H9 (cell line): Measurements from ENCODE around the gene TIPRL. TPM values are rescaled to one million over a fixed set of nuclear protein-coding genes. Genes with fewer than 3 reads are reported as not detected.

ENCODE experiments used
- DNase-seq: peaks from one replicate; pipeline ENCODE4 v3.0.0-alpha.2; 2017
- H2AFZ ChIP-seq: one replicate; pipeline ENCODE4 v1.6.1; 2013; ENCODE audit warnings: mild to moderate bottlenecking, low read length, control low read depth, moderate library complexity
- H2AK5ac ChIP-seq: 2 replicates; pipeline ENCODE4 v1.6.1; 2013; ENCODE audit warnings: low read length, control low read depth, mixed read lengths; ENCODE audit not compliant: insufficient read length
- H2BK120ac ChIP-seq: one replicate; pipeline ENCODE4 v1.6.1; 2013; ENCODE audit warnings: low read depth, mild to moderate bottlenecking, low read length, control low read depth, inconsistent platforms; ENCODE audit not compliant: poor library complexity, severe bottlenecking
- H2BK12ac ChIP-seq: 2 replicates; pipeline ENCODE4 v1.6.1; 2013; ENCODE audit warnings: low read length, control low read depth, mixed read lengths, low read depth; ENCODE audit not compliant: insufficient read length
- H2BK15ac ChIP-seq: 2 replicates; pipeline ENCODE4 v1.6.1; 2013; ENCODE audit warnings: low read depth, low read length, control low read depth
- H2BK20ac ChIP-seq: one replicate; pipeline ENCODE4 v1.6.1; 2013; ENCODE audit warnings: low read depth, mild to moderate bottlenecking, low read length, control low read depth, inconsistent platforms; ENCODE audit not compliant: poor library complexity, severe bottlenecking
- H2BK5ac ChIP-seq: 2 replicates; pipeline ENCODE4 v1.6.1; 2013; ENCODE audit warnings: low read length, control low read depth, mixed read lengths; ENCODE audit not compliant: insufficient read length
- H3K14ac ChIP-seq: 2 replicates; pipeline ENCODE4 v1.6.1; 2013; ENCODE audit warnings: low read length, control low read depth; ENCODE audit not compliant: insufficient read depth
- H3K18ac ChIP-seq: 2 replicates; pipeline ENCODE4 v1.6.1; 2013; ENCODE audit warnings: low read depth, mild to moderate bottlenecking, mixed read lengths, low read length, control low read depth; ENCODE audit not compliant: insufficient read length
- H3K23ac ChIP-seq: 2 replicates; pipeline ENCODE4 v1.6.1; 2013; ENCODE audit warnings: low read length, control low read depth, mixed read lengths, low read depth; ENCODE audit not compliant: insufficient read length
- H3K23me2 ChIP-seq: 2 replicates; pipeline ENCODE4 v1.6.1; 2013; ENCODE audit warnings: low read depth, mild to moderate bottlenecking, mixed read lengths, low read length, control low read depth; ENCODE audit not compliant: insufficient read length, poor library complexity, severe bottlenecking
- H3K27ac ChIP-seq: 2 replicates; pipeline ENCODE4 v1.5.1; 2013; ENCODE audit warnings: low read length, control low read depth, mixed read lengths, low read depth; ENCODE audit not compliant: insufficient read length
- H3K27me3 ChIP-seq: 2 replicates; pipeline ENCODE4 v1.6.1; 2013; ENCODE audit warnings: low read length, control low read depth, inconsistent platforms; ENCODE audit not compliant: insufficient read depth
- H3K4ac ChIP-seq: 2 replicates; pipeline ENCODE4 v1.6.1; 2013; ENCODE audit warnings: low read depth, mild to moderate bottlenecking, control low read depth, inconsistent platforms, low read length, moderate library complexity
- H3K4me1 ChIP-seq: 2 replicates; pipeline ENCODE4 v1.6.1; 2013; ENCODE audit warnings: low read length, control low read depth, inconsistent platforms; ENCODE audit not compliant: insufficient read depth
- H3K4me2 ChIP-seq: 2 replicates; pipeline ENCODE4 v1.6.1; 2013; ENCODE audit warnings: low read length, control low read depth, mixed read lengths; ENCODE audit not compliant: insufficient read length, insufficient read depth
- H3K56ac ChIP-seq: 2 replicates; pipeline ENCODE4 v1.6.1; 2013; ENCODE audit warnings: low read depth, mild to moderate bottlenecking, mixed read lengths, low read length, control low read depth; ENCODE audit not compliant: insufficient read length
- H3K79me1 ChIP-seq: 2 replicates; pipeline ENCODE4 v1.6.1; 2013; ENCODE audit warnings: low read depth, mild to moderate bottlenecking, moderate library complexity, low read length, control low read depth, inconsistent platforms; ENCODE audit not compliant: insufficient read depth, poor library complexity, severe bottlenecking
- H3K79me2 ChIP-seq: 2 replicates; pipeline ENCODE4 v1.6.1; 2013; ENCODE audit warnings: low read length, control low read depth, inconsistent platforms; ENCODE audit not compliant: insufficient read depth
- H3K9ac ChIP-seq: 2 replicates; pipeline ENCODE4 v1.6.1; 2013; ENCODE audit warnings: low read length, control low read depth, mixed read lengths; ENCODE audit not compliant: insufficient read length; ENCODE audit errors: extremely low read depth
- H3K9me3 ChIP-seq: one replicate; pipeline ENCODE4 v1.6.1; 2013; ENCODE audit warnings: low read depth, low read length, inconsistent platforms; ENCODE audit not compliant: control insufficient read depth
- H3T11ph ChIP-seq: one replicate; pipeline ENCODE4 v1.6.1; 2013; ENCODE audit warnings: mild to moderate bottlenecking, low read length, control low read depth, inconsistent platforms
- H4K20me1 ChIP-seq: one replicate; pipeline ENCODE4 v1.6.1; 2013; ENCODE audit not compliant: control insufficient read depth, insufficient read length, insufficient read depth
- H4K5ac ChIP-seq: 2 replicates; pipeline ENCODE4 v1.6.1; 2013; ENCODE audit warnings: low read depth, mild to moderate bottlenecking, mixed read lengths, low read length, control low read depth; ENCODE audit not compliant: insufficient read length
- H4K8ac ChIP-seq: replicated peaks from 2 replicates; pipeline ENCODE4 v1.6.1; 2013; ENCODE audit warnings: low read length, control low read depth, mixed read lengths, low read depth; ENCODE audit not compliant: insufficient read length
- H4K91ac ChIP-seq: 2 replicates; pipeline ENCODE4 v1.6.1; 2013; ENCODE audit warnings: low read depth, mild to moderate bottlenecking, moderate library complexity, mixed read lengths, low read length, control low read depth; ENCODE audit not compliant: insufficient read length
- H3K27ac Mint-ChIP-seq, 3 experiments: 2 replicates in 2 of 3; 3 replicates in 1 of 3; pipeline ENCODE4 v1.8.0; 2020 to 2021; ENCODE audit warnings: mixed read lengths in 3 of 3, mild to moderate bottlenecking in 1 of 3, moderate library complexity in 1 of 3
- H3K27me3 Mint-ChIP-seq: 2 replicates; pipeline ENCODE4 v1.8.0; 2021; ENCODE audit warnings: low read depth, mild to moderate bottlenecking, moderate library complexity, mixed read lengths
- H3K36me3 Mint-ChIP-seq, 3 experiments: 2 replicates in 2 of 3; 3 replicates in 1 of 3; pipeline ENCODE4 v1.8.0; 2020 to 2021; ENCODE audit warnings: low read depth in 3 of 3, mixed read lengths in 3 of 3; ENCODE audit not compliant: insufficient read depth in 1 of 3
- H3K4me1 Mint-ChIP-seq, 2 experiments: 2 replicates each; pipeline ENCODE4 v1.8.0; 2020; ENCODE audit warnings: mixed read lengths in 2 of 2
- H3K4me3 Mint-ChIP-seq, 2 experiments: 2 replicates in 1 of 2; 3 replicates in 1 of 2; pipeline ENCODE4 v1.8.0; 2020 to 2021; ENCODE audit warnings: mild to moderate bottlenecking in 2 of 2, mixed read lengths in 2 of 2, moderate library complexity in 1 of 2
- H3K9me3 Mint-ChIP-seq, 2 experiments: 2 replicates in 1 of 2; 3 replicates in 1 of 2; pipeline ENCODE4 v1.8.0; 2020; ENCODE audit warnings: mild to moderate bottlenecking in 2 of 2, mixed read lengths in 2 of 2, moderate library complexity in 1 of 2
- CTCF ChIP-seq: fragments of 200-600 bp; sonication (generic); conservative IDR thresholded peaks from 3 replicates; pipeline ENCODE4 v1.8.0; 2021; ENCODE audit warnings: antibody characterized with exemption, mild to moderate bottlenecking
- WGBS: extraction: QIAGEN DNeasy Blood & Tissue Kit; methylation state at CpG from one replicate; pipeline ENCODE4 v1.1.7; 2013; ENCODE audit warnings: missing lambda C conversion rate, low lambda C conversion rate, mixed read lengths; ENCODE audit not compliant: insufficient read length; ENCODE audit errors: extremely low coverage; 5-methylcytosine and 5-hydroxymethylcytosine counted together
- total RNA-seq: library from RNA; stranded (reverse); gene quantifications from 2 replicates; pipeline ENCODE4 v1.2.1, GENCODE V29; 2021

TIPRL gene
- total RNA-seq, 1 experiment from 2014 or later, result 24.4 TPM

DNA sequence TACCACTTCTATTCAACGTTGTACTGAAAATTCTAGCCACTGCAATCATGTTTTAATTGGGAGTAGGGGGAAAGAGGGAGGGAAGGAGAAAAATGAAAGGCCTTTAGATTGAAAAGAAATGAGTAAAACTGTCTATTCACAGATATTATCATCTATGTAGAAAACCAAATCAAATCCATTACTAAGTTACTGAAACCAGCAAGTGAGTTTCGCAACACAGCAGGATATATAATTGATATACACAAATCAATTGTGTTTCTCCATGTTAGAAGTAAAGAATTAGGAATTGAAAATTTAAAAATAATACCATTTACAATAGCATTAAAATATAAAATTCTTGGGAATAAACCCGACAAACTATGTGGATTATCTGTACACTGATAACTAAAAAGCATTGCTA lies 66.3 kb downstream of the TIPRL start:
- Histone ChIP-seq H3K4me2 (no peak overlapping the region), H3K9me3 (no peaks in the 10 kb centered on the region), H2BK120ac (no peak overlapping the region), H3T11ph (no peak overlapping the region), H4K5ac (no peak overlapping the region), H3K4me1 (no peaks in the 10 kb centered on the region), H4K91ac (no peak overlapping the region), H3K14ac (no peak overlapping the region), H2AFZ (no peak overlapping the region), H3K4ac (no peak overlapping the region), H3K79me1 (no peaks in the 10 kb centered on the region), H3K27ac (no peak overlapping the region), H2BK12ac (no peak overlapping the region), H3K23me2 (no peaks in the 10 kb centered on the region), H3K18ac (no peak overlapping the region), H4K20me1 (no peaks in the 10 kb centered on the region), H3K56ac (no peak overlapping the region), H2AK5ac (no peak overlapping the region), H3K27me3 (no peaks in the 10 kb centered on the region), H3K79me2 (no peaks in the 10 kb centered on the region), H2BK15ac (no peak overlapping the region), H3K23ac (no peak overlapping the region), H3K9ac (no peak overlapping the region), H2BK5ac (no peak overlapping the region), H4K8ac (no peak overlapping the region), H2BK20ac (no peak overlapping the region)
- peaks cover 14 to 74% (median 57%) of the 10 kb centered on the region in 3 experiments for H3K36me3 Mint-ChIP-seq
- no peaks in the 10 kb centered on the region for H3K27me3 Mint-ChIP-seq
- no peak overlapping the region for H3K4me3 Mint-ChIP-seq
- no peaks in the 10 kb centered on the region for H3K9me3 Mint-ChIP-seq
- no peak overlapping the region for H3K27ac Mint-ChIP-seq
- peaks cover 14 to 15% of the 10 kb centered on the region in 2 experiments for H3K4me1 Mint-ChIP-seq
- no peak for DNase-seq
- TF ChIP-seq CTCF, result no peak
- WGBS, result no CpG with 5 or more reads among the region's 3 CpGs
